ENCODE measurements around the gene TNIK.
"Not testable (repeated sequence)": the region's sequence is repeated elsewhere in the genome, so short reads cannot be mapped to it uniquely, and the experiment has no call there.

The TNIK gene

DNA sequence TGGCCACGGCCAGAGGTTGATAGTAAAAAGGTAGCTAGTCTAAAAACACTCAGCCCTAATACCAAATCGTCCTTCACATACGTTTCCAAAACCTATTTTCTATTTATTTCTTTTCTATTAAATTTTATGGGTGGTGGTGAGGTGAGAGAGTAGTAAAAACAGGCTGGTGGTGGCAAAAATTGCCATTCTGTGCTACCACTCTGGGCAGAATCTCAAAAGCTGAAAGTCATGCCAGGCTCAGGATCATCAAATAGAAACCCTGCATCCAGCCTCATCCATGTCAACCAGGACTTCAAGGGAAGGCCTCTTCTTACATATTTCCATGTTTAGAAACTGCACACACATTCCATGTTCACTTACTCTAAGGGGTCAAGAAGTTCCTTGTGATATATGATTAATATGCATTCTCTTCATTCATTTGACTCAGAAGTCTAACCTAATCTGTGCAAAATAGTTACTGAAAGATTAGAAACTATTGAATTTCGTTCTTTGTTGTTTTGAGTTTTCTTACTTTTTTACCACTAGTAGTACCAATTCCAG lies 153.1 kb downstream of the TNIK start:
- no peak for DNase-seq (ENCODE audit: low spot score)

GRCh38 chr3:171306631-171307030 lies 153.6 kb downstream of the TNIK start:
- no peak for DNase-seq (ENCODE audit: low spot score)

GRCh38 chr3:171305823-171306222 lies 154.4 kb downstream of the TNIK start:
- not testable (repeated sequence) for DNase-seq (ENCODE audit: low spot score)

- DNase-seq (ENCODE audit: low spot score): not testable (repeated sequence)
Observed at GRCh38 chr3:171304498-171304897, 155.7 kb downstream of the TNIK start.

- not testable (repeated sequence) for DNase-seq (ENCODE audit: low spot score)
Observed at GRCh38 chr3:171304017-171304416, 156.2 kb downstream of the TNIK start.

DNA sequence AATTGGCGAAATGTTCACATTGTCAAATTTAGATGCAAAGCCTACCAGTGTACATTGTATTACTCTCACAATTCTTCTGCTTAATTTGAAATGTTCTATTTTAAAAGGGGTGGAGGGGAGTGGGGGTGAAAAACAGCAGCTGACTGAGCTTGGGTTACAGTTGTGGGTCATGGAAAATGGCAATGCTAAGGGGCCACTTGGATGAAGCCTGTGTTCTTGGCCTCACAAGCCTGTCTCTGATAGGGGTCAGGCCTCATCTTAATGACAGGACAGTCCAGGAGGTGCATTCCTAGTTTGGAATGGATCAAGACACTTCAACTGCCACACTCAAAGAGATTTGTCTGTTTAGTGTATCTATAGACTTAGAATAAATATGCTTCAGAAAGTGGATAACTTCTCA lies 158.2 kb downstream of the TNIK start:
- no peak for DNase-seq (ENCODE audit: low spot score)

GRCh38 chr3:171301002-171301401 lies 159.2 kb downstream of the TNIK start:
- no peak for DNase-seq (ENCODE audit: low spot score)

- no peak for DNase-seq (ENCODE audit: low spot score)
Observed at GRCh38 chr3:171297951-171298350, 162.3 kb downstream of the TNIK start.

- DNase-seq (ENCODE audit: low spot score): no peak
Observed at GRCh38 chr3:171297207-171297606, 163.0 kb downstream of the TNIK start.

DNA sequence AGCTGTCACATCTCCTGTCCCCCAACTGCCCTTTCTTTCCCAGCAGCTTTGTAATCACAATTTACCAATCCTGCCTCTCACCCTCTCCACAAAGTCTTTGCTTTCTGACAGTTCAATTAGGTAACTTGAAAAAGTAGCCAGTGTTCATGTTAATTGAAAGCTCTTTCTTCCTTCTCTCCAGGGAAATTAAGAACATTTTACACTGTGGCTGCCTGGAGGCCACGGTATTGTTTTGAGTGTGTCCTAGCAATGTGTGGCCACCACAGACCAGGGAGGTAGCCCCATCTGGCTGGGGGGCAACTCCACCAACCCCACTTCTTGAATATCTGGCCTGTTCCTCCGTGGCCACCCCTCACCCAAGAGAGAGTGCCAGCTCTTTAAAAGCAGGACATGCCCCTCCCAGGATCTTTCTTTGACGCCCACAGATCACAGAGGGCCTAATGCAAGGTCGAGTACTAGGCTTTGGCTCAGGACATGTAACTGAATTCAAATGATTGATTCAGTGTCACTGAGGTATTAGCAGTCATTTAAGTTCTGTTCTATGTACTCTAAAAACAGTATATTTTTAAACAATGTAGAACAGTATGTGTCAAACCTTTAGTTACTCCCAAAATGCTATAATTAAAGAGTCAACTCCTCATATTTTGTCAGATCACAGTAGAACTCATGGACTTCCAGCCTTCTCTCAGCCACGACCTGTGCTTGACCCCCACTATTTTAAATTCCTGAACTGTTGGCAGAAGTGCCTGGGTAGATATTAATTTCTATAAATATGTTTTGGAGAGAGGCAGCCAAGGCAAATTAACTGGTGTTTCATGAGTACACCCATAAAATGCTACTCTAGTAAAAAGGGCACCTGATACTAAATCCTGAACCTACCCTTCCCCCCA lies 164.5 kb downstream of the TNIK start:
- no peak for DNase-seq (ENCODE audit: low spot score)

DNA sequence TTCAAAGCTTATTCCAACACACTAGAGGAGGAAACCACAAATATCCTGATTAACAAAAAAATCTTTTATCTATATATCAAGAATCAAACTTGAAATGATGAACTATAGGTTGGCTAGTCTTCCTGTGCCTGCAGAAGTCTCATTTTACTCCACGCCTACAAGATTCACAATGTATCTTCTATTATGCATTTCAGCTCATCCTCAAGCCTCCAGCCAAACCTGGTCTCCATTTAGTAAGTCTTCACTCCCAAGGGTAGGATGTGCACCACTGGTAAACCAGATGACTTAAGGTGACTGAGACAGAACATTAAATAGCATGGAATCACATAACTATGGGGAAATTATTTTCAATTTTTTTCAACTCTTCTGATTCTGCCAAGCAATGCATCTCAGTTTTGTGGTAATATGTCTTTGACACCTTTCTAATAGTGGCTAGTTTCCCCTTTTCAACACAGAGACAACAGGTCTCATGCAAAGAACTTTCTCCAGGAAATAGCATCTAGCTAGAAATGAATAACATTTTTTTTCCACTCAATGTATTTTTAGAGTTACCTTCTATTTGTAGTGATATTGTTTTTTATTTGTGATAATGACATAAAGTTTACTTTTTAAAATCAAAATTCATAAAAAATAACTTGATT lies 166.9 kb downstream of the TNIK start:
- DNase-seq (ENCODE audit: low spot score): no peak

- DNase-seq (ENCODE audit: low spot score): no peak
Observed at GRCh38 chr3:171290680-171291079, 169.5 kb downstream of the TNIK start.

DNA sequence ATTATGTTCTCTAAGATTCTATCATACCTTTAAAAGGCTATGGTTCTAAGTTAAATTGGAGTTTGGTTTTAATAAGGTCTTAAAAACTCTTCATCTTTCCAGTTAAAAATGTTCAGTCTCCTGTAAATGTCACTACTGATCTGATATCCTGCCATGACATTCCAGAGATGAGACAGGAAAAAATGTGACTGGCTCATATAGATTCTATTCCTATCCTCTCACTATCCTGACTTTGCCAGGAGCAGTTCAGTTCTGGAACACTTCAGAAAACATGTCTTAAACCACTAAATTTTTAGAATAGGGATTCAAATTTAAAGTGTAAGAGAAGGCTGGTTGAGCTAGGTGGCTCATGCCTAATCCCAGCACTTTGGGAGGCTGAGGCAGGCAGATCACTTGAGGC lies 170.9 kb downstream of the TNIK start:
- no peak for DNase-seq (ENCODE audit: low spot score)

DNA sequence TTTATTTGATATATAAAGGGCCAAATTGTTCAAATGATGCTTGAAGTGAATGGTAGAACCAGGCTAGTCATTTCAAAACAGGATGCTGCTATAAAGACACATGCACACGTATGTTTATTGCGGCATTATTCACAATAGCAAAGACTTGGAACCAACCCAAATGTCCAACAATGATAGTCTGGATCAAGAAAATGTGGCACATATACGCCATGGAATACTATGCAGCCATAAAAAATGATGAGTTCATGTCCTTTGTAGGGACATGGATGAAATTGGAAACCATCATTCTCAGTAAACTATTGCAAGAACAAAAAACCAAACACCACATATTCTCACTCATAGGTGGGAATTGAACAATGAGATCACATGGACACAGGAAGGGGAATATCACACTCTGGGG lies 172.4 kb downstream of the TNIK start:
- not testable (repeated sequence) for DNase-seq (ENCODE audit: low spot score)

DNA sequence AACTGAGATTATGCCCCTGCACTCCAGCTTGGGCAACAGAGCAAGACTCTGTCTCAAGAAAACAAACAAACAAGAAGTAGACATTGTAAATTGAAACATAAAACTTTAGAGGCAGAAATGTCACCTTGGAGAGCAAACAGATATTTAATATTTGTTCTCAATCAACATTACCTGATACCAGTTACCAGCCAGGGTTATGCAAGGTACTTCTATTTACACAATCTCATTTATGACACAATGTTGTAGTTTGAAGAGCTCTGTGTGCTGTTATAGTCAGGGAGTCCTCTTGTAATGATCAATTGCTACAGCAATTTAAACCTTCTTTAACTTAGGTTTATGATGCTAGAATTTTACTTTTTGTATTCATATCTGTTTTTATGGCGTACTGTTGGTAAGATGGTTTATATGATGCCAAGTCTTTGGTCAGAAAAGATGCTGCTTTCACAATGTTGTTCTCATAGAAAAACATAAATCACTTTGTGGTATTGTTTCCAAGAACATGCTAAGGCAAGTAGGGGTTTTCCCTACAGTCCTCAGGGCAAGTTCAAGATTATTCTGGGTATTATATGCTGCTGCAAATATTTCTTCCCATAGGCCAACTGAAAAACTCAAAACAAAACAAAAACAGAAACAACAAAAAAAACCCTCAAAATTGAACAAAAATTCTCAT lies 173.5 kb downstream of the TNIK start:
- DNase-seq (ENCODE audit: low spot score): no peak

DNA sequence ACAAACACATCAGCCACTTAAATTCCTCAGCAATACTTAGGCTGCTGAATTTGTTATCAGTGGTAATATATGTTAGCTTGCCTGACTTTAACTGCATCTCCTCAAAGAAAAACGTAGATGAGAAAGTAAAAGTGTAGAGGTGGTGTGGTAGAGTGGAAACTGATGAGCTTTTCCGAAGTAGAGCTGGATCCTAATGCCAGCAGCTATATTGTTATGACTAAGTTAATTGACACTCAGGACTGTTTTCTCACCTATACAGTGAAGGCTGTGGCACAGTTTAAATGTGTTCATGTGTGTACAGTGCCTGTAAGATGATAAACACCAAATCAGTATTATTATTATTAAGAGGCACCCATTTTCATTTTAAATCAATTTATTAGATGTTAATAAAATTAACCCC lies 174.9 kb downstream of the TNIK start:
- no peak for DNase-seq (ENCODE audit: low spot score)

DNA sequence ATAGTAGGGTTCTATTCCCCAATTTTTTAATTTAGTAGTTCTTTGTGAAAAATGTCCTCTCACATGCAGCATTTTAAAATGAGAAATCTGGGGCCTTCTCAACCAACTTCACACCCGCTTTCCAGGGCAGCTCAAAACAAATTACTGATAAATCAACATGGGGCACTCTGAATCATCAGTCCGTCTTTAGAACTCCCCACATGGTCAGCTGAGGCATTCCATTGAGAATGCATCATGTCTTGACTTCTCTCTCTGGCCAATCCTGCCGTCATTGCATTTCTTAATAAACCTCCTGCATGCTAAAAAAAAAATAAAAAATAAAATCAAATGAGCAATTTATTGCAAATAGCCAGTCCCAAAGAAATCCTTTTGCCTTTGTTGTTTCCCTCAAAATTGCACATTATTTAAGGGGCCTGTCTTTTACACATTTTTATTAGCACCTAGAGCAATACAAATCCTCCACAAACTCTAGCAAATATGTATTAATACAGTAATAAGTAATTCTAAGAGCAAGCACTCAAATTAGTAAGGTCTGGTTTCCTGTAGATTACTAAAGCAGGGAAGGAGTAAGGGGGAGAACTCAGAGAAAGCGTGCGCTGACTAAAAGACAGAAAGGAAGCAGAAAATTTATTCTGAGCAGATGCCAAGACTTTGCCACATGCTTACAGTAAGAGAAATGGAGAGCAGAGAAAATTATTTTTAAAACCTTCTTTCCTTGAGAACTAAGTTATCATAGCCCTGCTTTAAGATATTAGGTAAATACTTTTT lies 175.7 kb downstream of the TNIK start:
- no peak for DNase-seq (ENCODE audit: low spot score)

GRCh38 chr3:171283848-171284222 lies 176.4 kb downstream of the TNIK start:
- no peak for DNase-seq (ENCODE audit: low spot score)

DNA sequence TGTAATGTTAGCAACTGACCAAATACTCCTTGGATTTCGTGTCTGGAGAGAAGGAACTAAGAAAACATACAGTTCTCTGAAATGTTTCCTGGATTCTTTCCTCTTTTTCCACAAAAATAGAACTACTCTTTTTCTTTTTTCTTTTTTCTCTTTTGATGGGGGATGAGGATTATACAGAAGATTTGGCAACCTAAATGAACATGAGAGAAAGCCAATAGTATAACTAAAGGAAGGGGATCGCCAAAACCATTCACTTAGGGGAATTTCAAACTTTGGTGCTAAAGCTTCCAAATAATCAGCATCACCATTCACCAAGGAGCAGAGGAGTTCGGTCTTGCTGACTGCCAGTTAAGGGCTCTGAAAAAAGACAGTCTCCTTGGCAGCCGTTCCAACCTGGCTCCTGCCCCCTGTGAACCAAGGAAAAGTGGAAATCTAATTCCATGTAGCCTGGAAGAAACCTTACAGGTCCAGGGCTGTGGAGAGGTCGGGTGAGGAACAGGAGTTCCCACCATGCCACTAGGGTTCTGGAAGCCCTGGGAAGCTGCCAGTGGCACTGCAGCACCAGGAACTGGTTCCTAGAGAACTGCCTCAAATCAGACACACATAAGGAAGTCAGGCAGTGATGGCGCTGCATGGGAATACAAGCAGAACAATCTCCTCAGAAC lies 176.9 kb downstream of the TNIK start:
- DNase-seq (ENCODE audit: low spot score): no peak

GRCh38 chr3:171282041-171282440 lies 178.2 kb downstream of the TNIK start:
- no peak for DNase-seq (ENCODE audit: low spot score)

DNA sequence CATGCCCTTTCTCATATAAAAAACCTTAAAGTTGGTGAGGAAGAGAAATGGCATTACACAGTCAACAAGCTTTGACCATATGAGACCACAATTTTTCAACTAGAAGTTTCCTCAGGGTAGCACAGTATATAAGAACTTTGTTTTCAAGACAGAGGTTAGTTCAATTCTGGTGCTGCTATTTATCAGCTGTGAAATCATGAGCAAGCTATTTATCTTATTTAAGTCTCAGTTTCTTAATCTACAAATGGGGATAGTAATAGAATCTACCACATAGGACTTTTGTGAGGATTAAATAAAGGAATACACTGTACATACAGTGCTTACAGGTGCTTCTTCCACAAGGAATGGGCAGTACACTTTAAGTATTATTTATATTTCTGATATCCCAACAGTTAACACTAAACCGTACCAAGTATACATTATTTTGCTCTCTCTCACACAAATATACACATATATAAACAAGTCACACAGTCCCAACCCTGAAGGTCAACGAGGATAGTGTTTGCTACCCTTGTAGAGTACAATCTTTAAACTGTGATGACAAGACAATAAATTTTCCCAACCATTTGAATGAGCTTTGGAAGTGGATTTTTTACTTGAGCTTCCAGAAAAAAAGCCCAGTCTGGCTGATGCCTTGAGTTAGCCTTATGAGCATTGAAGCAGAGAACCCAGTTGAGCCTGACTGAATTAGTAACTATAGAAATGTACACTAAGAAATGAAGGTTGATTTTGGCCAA lies 178.8 kb downstream of the TNIK start:
- no peak for DNase-seq (ENCODE audit: low spot score)
